ENCODE measurements around the gene TTC13. TPM values are rescaled to one million over a fixed set of nuclear protein-coding genes. Genes with fewer than 3 reads are reported as not detected.
A peak's percentile ranks its signal among the peaks of the same experiment; 100 is the strongest.

TTC13 gene
- total RNA-seq, 4 donors from 2014 or later: 14.4 to 28.5 (median 26.1) TPM

- 62 to 64% methylated on average over 14 of the region's 14 CpGs for WGBS, 2 donors
- Histone ChIP-seq H3K9me3 (no peaks in the 10 kb centered on the region), H3K4me1 (peaks cover 10 to 16% of the 10 kb centered on the region in 2 donors), H3K36me3 (peaks cover 0 to 4% of the 10 kb centered on the region in 2 donors), H3K4me3 (replicated peaks in 1 of 3) (peak overlapping the region in 1 of 3 donors; percentile 69), H3K27ac (peak overlapping the region in 2 of 3 donors; percentile 24 to 44), H3K27me3 (no peaks in the 10 kb centered on the region)
- no peak for DNase-seq
- TF ChIP-seq CTCF (IDR thresholded peaks at IDR 0.05) (no peak), POLR2A (IDR thresholded peaks at IDR 0.05) (no peak)
- intact Hi-C loops (cut with DNase I): loop anchor here (5.0 to 10.0 kb wide), 2 partner anchors 68 to 180 kb away; partner anchors contain the start of gene FAM89A
Measured at GRCh38 chr1:230976825-230977747, 1.6 kb downstream of the TTC13 start.

GRCh38 chr1:230976360-230976759, 2.3 kb downstream of the TTC13 start:
- Histone ChIP-seq H3K36me3 (peaks cover 0 to 1% of the 10 kb centered on the region in 2 donors), H3K4me1 (peaks cover 10 to 16% of the 10 kb centered on the region in 2 donors), H3K27ac (no peak overlapping the region), H3K9me3 (no peaks in the 10 kb centered on the region), H3K4me3 (replicated peaks in 1 of 3) (no peak overlapping the region), H3K27me3 (no peaks in the 10 kb centered on the region)
- no peak for DNase-seq
- intact Hi-C loops (cut with DNase I): loop anchor here (5.0 to 10.0 kb wide), 2 partner anchors 68 to 179 kb away; partner anchors contain the start of gene FAM89A
- TF ChIP-seq CTCF (IDR thresholded peaks at IDR 0.05) (no peak), POLR2A (IDR thresholded peaks at IDR 0.05) (no peak)
- 90 to 97% methylated on average over 4 of the region's 4 CpGs for WGBS, 2 donors

- no peaks in the 10 kb centered on the region for H3K27me3 ChIP-seq
- H3K36me3 ChIP-seq: no peaks in the 10 kb centered on the region
- intact Hi-C loops (cut with DNase I): loop anchor here (5.0 to 10.0 kb wide), 2 partner anchors 69 to 178 kb away; partner anchors contain the start of gene FAM89A
- peaks cover 10 to 16% of the 10 kb centered on the region in 2 donors for H3K4me1 ChIP-seq
- DNase-seq: no peak
- no peak overlapping the region for H3K27ac ChIP-seq
- no peak overlapping the region for H3K4me3 ChIP-seq (replicated peaks in 1 of 3)
- no peaks in the 10 kb centered on the region for H3K9me3 ChIP-seq
- TF ChIP-seq POLR2A (IDR thresholded peaks at IDR 0.05) (no peak), CTCF (IDR thresholded peaks at IDR 0.05) (no peak)
- WGBS, 2 donors: 91 to 92% methylated on average over 3 of the region's 3 CpGs
Measured at GRCh38 chr1:230975636-230976035, 3.0 kb downstream of the TTC13 start.

GRCh38 chr1:230972855-230973271, 5.8 kb downstream of the TTC13 start:
- peaks cover 0 to 8% of the 10 kb centered on the region in 2 donors for H3K4me1 ChIP-seq
- no peaks in the 10 kb centered on the region for H3K36me3 ChIP-seq
- H3K4me3 ChIP-seq (replicated peaks in 1 of 3): no peak overlapping the region
- WGBS, 2 donors: 71 to 90% methylated on average over 1 of the region's 1 CpG
- H3K9me3 ChIP-seq: no peaks in the 10 kb centered on the region
- no peaks in the 10 kb centered on the region for H3K27me3 ChIP-seq
- no peak for DNase-seq
- intact Hi-C loops (cut with DNase I): loop anchor here (10.0 kb wide), 1 partner anchor 72 kb away; the partner anchor contains the start of gene FAM89A
- TF ChIP-seq POLR2A (IDR thresholded peaks at IDR 0.05) (no peak), CTCF (IDR thresholded peaks at IDR 0.05) (no peak)
- H3K27ac ChIP-seq: no peak overlapping the region

GRCh38 chr1:230971771-230972170, 6.9 kb downstream of the TTC13 start:
- intact Hi-C loops (cut with DNase I): loop anchor here (10.0 kb wide), 1 partner anchor 73 kb away; the partner anchor contains the start of gene FAM89A
- Histone ChIP-seq H3K27me3 (no peaks in the 10 kb centered on the region), H3K4me3 (replicated peaks in 1 of 3) (no peak overlapping the region), H3K27ac (no peak overlapping the region), H3K4me1 (no peaks in the 10 kb centered on the region), H3K9me3 (no peaks in the 10 kb centered on the region), H3K36me3 (no peaks in the 10 kb centered on the region)
- no peak for DNase-seq
- TF ChIP-seq POLR2A (IDR thresholded peaks at IDR 0.05) (no peak), CTCF (IDR thresholded peaks at IDR 0.05) (no peak)

Measured in thyroid gland (tissue), 4 donors.